ENCODE measurements around the gene ZNF616.

GRCh38 chr19:52114691-52115090, 25.0 kb downstream of the ZNF616 start:
- TF ChIP-seq EZH2 (IDR thresholded peaks at IDR 0.05), result no peak
- no peak for TF ChIP-seq POLR2AphosphoS5 (IDR thresholded peaks at IDR 0.05; ENCODE audit: borderline replicate concordance, low read depth, low read length)
